SK-N-SH (cell line): ENCODE measurements around the gene CASZ1. TPM values are rescaled to one million over a fixed set of nuclear protein-coding genes. Genes with fewer than 3 reads are reported as not detected.

Experiments used
- CTCF ChIA-PET: fragments of 300-600, 350-600 bp; formaldehyde crosslinking; extraction: SDS; loops from one replicate; lab custom pipeline; 2021; lab: Yijun Ruan, JAX
- POLR2A ChIA-PET: fragments of 350-600 bp; sonication (Branson Sonifier 250); formaldehyde crosslinking; extraction: SDS; loops from one replicate; lab custom pipeline; 2020; ENCODE audit warnings: antibody characterized with exemption, inconsistent platforms; lab: Yijun Ruan, JAX
- DNase-seq: peaks from one replicate; pipeline ENCODE4 v3.0.0; 2012
- H2AFZ ChIP-seq: fragments of 200-600 bp; sonication (generic); 2 replicates; pipeline ENCODE4 v1.8.1; 2016; ENCODE audit warnings: antibody characterized with exemption, mild to moderate bottlenecking, low read depth
- H3F3A ChIP-seq: fragments of 200-600 bp; sonication (generic); replicated peaks from 2 replicates; pipeline ENCODE3; 2016; ENCODE audit warnings: antibody characterized with exemption, mild to moderate bottlenecking; ENCODE audit not compliant: insufficient read depth
- H3K27ac ChIP-seq, 2 experiments: fragments of 200-500 bp in 1 of 2; fragments of 200-600 bp in 1 of 2; sonication (Bioruptor generic) in 1 of 2; sonication (generic), shearing (Covaris generic) in 1 of 2; 2 replicates each; pipeline versions ENCODE4 v1.5.1 to v1.6.1; 2014 to 2016; ENCODE audit warnings: low read depth in 2 of 2, inconsistent platforms in 1 of 2, low read length in 1 of 2, mild to moderate bottlenecking in 1 of 2, mixed read lengths in 1 of 2
- H3K27me3 ChIP-seq: fragments of 200-600 bp; sonication (generic), shearing (Covaris generic); 2 replicates; pipeline ENCODE4 v1.6.1; 2016; ENCODE audit warnings: mixed run types; ENCODE audit not compliant: insufficient read depth
- H3K36me3 ChIP-seq, 2 experiments: fragments of 200-500 bp in 1 of 2; fragments of 200-600 bp in 1 of 2; sonication (Bioruptor generic) in 1 of 2; sonication (generic) in 1 of 2; replicated peaks in 1 of 2; 2 replicates each; pipeline versions ENCODE3 to v1.5.1; 2014 to 2016; ENCODE audit warnings: low read length in 1 of 2, mild to moderate bottlenecking in 1 of 2; ENCODE audit not compliant: insufficient read depth in 2 of 2, control insufficient read depth in 1 of 2
- H3K4me1 ChIP-seq, 2 experiments: fragments of 200-500 bp in 1 of 2; fragments of 200-600 bp in 1 of 2; sonication (Bioruptor generic) in 1 of 2; sonication (generic), shearing (Covaris generic) in 1 of 2; 2 replicates each; pipeline versions ENCODE4 v1.5.1 to v1.6.1; 2014 to 2016; ENCODE audit warnings: low read depth in 1 of 2, low read length in 1 of 2, mixed run types in 1 of 2; ENCODE audit not compliant: insufficient read depth in 2 of 2, control insufficient read depth in 1 of 2
- H3K4me2 ChIP-seq: fragments of 200-600 bp; sonication (generic), shearing (Covaris generic); 2 replicates; pipeline ENCODE4 v1.6.1; 2017; ENCODE audit warnings: mixed run types
- H3K4me3 ChIP-seq, 2 experiments: fragments of 200-500 bp in 1 of 2; fragments of 200-600 bp in 1 of 2; sonication (Bioruptor generic) in 1 of 2; sonication (generic), shearing (Covaris generic) in 1 of 2; 2 replicates each; pipeline versions ENCODE4 v1.5.1 to v1.8.1; 2014 to 2016; ENCODE audit warnings: low read depth in 2 of 2, inconsistent platforms in 1 of 2, low read length in 1 of 2, mild to moderate bottlenecking in 1 of 2, mixed read lengths in 1 of 2, moderate library complexity in 1 of 2
- H3K79me2 ChIP-seq: fragments of 200-600 bp; sonication (generic); 2 replicates; pipeline ENCODE4 v1.8.1; 2017; ENCODE audit warnings: mild to moderate bottlenecking; ENCODE audit not compliant: insufficient read depth
- H3K9ac ChIP-seq: fragments of 200-600 bp; sonication (generic); 2 replicates; pipeline ENCODE4 v1.6.1; 2017; ENCODE audit warnings: mixed run types
- H3K9me2 ChIP-seq: fragments of 200-600 bp; sonication (generic); 2 replicates; pipeline ENCODE4 v1.6.1; 2017; ENCODE audit warnings: mixed run types
- H3K9me3 ChIP-seq: fragments of 200-600 bp; sonication (generic); 2 replicates; pipeline ENCODE4 v1.6.1; 2017; ENCODE audit warnings: mixed run types, mild to moderate bottlenecking, moderate library complexity
- H4K20me1 ChIP-seq: fragments of 200-600 bp; sonication (generic); 2 replicates; pipeline ENCODE4 v1.6.1; 2017; ENCODE audit warnings: mild to moderate bottlenecking, mixed run types; ENCODE audit not compliant: insufficient read depth
- CHD2 ChIP-seq: fragments of 150-350 bp; IDR thresholded peaks from 2 replicates; pipeline ENCODE4 v1.6.1; 2018; ENCODE audit warnings: low read length; ENCODE audit not compliant: partially characterized antibody
- FOSL2 ChIP-seq: IDR thresholded peaks from 2 replicates; pipeline ENCODE4 v1.4.0; 2012; ENCODE audit warnings: low read depth, mild to moderate bottlenecking, moderate library complexity, borderline replicate concordance
- FOXJ3 ChIP-seq: sonication (generic); formaldehyde crosslinking; IDR thresholded peaks from 2 replicates; pipeline ENCODE4 v1.5.1; 2020; ENCODE audit warnings: mild to moderate bottlenecking, missing genetic modification reagents
- FOXM1 ChIP-seq: IDR thresholded peaks from 2 replicates; pipeline ENCODE4 v1.4.0; 2012; ENCODE audit warnings: low read depth, mild to moderate bottlenecking
- GATA2 ChIP-seq: sonication (generic); formaldehyde crosslinking; IDR thresholded peaks from 2 replicates; pipeline ENCODE4 v1.5.0; 2020; ENCODE audit warnings: mild to moderate bottlenecking, missing genetic modification reagents
- MEF2A ChIP-seq: IDR thresholded peaks from 2 replicates; pipeline ENCODE4 v1.4.0; 2012; ENCODE audit warnings: low read depth, borderline replicate concordance
- MXI1 ChIP-seq: IDR thresholded peaks from 2 replicates; pipeline ENCODE4 v1.6.1; 2012; ENCODE audit warnings: mild to moderate bottlenecking, low read depth, low read length, improper control_type of control experiment
- POLR2AphosphoS5 ChIP-seq: IDR thresholded peaks from 2 replicates; pipeline ENCODE4 v1.6.1; 2012; ENCODE audit warnings: low read depth, low read length
- RCOR1 ChIP-seq: fragments of 150-350 bp; IDR thresholded peaks from 2 replicates; pipeline ENCODE4 v1.6.1; 2017; ENCODE audit warnings: antibody characterized with exemption, low read length
- RFX5 ChIP-seq: IDR thresholded peaks from 2 replicates; pipeline ENCODE4 v1.6.1; 2012; ENCODE audit warnings: mild to moderate bottlenecking, improper control_type of control experiment, low read length
- RXRA ChIP-seq: IDR thresholded peaks from 2 replicates; pipeline ENCODE4 v1.4.0; 2012; ENCODE audit warnings: low read depth, mild to moderate bottlenecking, borderline replicate concordance
- SIN3A ChIP-seq: IDR thresholded peaks from 2 replicates; pipeline ENCODE4 v1.6.1; 2012; ENCODE audit warnings: low read depth, mild to moderate bottlenecking, low read length, moderate library complexity, borderline replicate concordance
- TAF1 ChIP-seq: IDR thresholded peaks from 2 replicates; pipeline ENCODE4 v1.6.1; 2012; ENCODE audit warnings: low read depth, mild to moderate bottlenecking, low read length, moderate library complexity, borderline replicate concordance
- WGBS: methylation state at CpG from one replicate; pipeline ENCODE4 v1.1.6; 2017; ENCODE audit warnings: low lambda C conversion rate; 5-methylcytosine and 5-hydroxymethylcytosine counted together
- polyA plus RNA-seq, 3 experiments: library from polyadenylated mRNA; depleted of rRNA; stranded (reverse); fragments of >200 nt; gene quantifications; 2 replicates each; pipeline ENCODE4 v1.2.3, GENCODE V29; 2012
- TF ChIP-seq, protein P1 (sequence below): IDR thresholded peaks from 2 replicates; pipeline ENCODE4 v1.4.0; 2012; ENCODE audit warnings: low read depth, borderline replicate concordance
- TF ChIP-seq, protein P2 (sequence below): fragments of 150-350 bp; IDR thresholded peaks from 2 replicates; pipeline ENCODE4 v1.6.1; 2017; ENCODE audit warnings: antibody characterized with exemption, low read length, low read depth, borderline replicate concordance
- TF ChIP-seq, protein P3 (sequence below): fragments of 150-350 bp; IDR thresholded peaks from 2 replicates; pipeline ENCODE4 v1.6.1; 2016; ENCODE audit warnings: mild to moderate bottlenecking, low read depth, low read length
- TF ChIP-seq, protein P4 (sequence below): IDR thresholded peaks from 2 replicates; pipeline ENCODE4 v1.4.0; 2012; ENCODE audit warnings: low read depth

CASZ1 gene
- polyA plus RNA-seq, 1 of the 3 experiments (the other 2 are of a cell fraction), result 0.51 TPM

DNA sequence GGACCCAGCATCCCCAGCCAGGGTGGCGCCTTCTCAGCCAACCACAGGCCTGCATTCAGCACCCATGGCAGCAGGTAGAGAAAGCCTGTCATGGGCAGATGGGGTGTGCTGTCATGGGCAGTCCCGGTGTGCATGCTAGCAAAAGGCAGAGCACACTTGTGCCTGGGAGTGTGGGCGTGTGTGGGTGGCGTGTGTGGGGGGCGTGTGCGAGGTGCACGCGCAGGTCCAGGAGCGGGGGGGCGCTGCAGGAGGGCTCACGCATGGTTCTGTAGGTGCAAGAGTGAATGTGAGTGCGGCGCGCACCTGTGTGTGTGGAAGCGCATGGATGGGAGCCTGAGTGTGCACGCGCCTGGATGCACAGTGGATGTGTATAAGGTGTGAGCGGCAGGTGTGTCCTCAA, 137.2 kb downstream of the CASZ1 start:
- 86% methylated on average over 17 of the region's 18 CpGs for WGBS
- ChIA-PET CTCF (interaction anchor here (1.6 kb wide), 1 partner anchor 18 kb away, joined by 4 read pairs; no protein-coding TSS in a partner anchor), POLR2A (no interaction called here)
- Histone ChIP-seq H3K4me3 (no peak overlapping the region), H3F3A (peaks cover 3% of the 10 kb centered on the region), H3K4me1 (peaks cover 0 to 47% of the 10 kb centered on the region in 2 experiments; a peak in 1 of 4 replicates), H4K20me1 (no peaks in the 10 kb centered on the region), H3K4me2 (no peak overlapping the region), H3K36me3 (no peaks in the 10 kb centered on the region), H3K9me2 (no peaks in the 10 kb centered on the region), H3K27ac (no peak overlapping the region; a peak in 1 of 4 replicates), H2AFZ (no peak overlapping the region), H3K27me3 (no peaks in the 10 kb centered on the region), H3K79me2 (no peaks in the 10 kb centered on the region), H3K9ac (no peak overlapping the region), H3K9me3 (no peaks in the 10 kb centered on the region)
- DNase-seq, result no peak
- TF ChIP-seq SIN3A (no peak), GATA2 (CRISPR knock-in tag) (no peak), CHD2 (no peak), MEF2A (no peak), MXI1 (no peak), RCOR1 (no peak), FOXJ3 (no peak), RFX5 (no peak), FOSL2 (no peak), TAF1 (no peak), FOXM1 (no peak), POLR2AphosphoS5 (no peak), RXRA (no peak)
- TF ChIP-seq, protein P1, sequence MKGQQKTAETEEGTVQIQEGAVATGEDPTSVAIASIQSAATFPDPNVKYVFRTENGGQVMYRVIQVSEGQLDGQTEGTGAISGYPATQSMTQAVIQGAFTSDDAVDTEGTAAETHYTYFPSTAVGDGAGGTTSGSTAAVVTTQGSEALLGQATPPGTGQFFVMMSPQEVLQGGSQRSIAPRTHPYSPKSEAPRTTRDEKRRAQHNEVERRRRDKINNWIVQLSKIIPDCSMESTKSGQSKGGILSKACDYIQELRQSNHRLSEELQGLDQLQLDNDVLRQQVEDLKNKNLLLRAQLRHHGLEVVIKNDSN, result no peak
- TF ChIP-seq, protein P2, sequence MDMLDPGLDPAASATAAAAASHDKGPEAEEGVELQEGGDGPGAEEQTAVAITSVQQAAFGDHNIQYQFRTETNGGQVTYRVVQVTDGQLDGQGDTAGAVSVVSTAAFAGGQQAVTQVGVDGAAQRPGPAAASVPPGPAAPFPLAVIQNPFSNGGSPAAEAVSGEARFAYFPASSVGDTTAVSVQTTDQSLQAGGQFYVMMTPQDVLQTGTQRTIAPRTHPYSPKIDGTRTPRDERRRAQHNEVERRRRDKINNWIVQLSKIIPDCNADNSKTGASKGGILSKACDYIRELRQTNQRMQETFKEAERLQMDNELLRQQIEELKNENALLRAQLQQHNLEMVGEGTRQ, result no peak
- TF ChIP-seq, protein P3, sequence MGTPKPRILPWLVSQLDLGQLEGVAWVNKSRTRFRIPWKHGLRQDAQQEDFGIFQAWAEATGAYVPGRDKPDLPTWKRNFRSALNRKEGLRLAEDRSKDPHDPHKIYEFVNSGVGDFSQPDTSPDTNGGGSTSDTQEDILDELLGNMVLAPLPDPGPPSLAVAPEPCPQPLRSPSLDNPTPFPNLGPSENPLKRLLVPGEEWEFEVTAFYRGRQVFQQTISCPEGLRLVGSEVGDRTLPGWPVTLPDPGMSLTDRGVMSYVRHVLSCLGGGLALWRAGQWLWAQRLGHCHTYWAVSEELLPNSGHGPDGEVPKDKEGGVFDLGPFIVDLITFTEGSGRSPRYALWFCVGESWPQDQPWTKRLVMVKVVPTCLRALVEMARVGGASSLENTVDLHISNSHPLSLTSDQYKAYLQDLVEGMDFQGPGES, result no peak
- TF ChIP-seq, protein P4, sequence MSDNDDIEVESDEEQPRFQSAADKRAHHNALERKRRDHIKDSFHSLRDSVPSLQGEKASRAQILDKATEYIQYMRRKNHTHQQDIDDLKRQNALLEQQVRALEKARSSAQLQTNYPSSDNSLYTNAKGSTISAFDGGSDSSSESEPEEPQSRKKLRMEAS, result no peak
